Measurements from ENCODE around the gene USP53. TPM values are rescaled to one million over a fixed set of nuclear protein-coding genes. Genes with fewer than 3 reads are reported as not detected.

The USP53 gene
- 9.9 and 10.4 TPM in 2 replicates for total RNA-seq

DNA sequence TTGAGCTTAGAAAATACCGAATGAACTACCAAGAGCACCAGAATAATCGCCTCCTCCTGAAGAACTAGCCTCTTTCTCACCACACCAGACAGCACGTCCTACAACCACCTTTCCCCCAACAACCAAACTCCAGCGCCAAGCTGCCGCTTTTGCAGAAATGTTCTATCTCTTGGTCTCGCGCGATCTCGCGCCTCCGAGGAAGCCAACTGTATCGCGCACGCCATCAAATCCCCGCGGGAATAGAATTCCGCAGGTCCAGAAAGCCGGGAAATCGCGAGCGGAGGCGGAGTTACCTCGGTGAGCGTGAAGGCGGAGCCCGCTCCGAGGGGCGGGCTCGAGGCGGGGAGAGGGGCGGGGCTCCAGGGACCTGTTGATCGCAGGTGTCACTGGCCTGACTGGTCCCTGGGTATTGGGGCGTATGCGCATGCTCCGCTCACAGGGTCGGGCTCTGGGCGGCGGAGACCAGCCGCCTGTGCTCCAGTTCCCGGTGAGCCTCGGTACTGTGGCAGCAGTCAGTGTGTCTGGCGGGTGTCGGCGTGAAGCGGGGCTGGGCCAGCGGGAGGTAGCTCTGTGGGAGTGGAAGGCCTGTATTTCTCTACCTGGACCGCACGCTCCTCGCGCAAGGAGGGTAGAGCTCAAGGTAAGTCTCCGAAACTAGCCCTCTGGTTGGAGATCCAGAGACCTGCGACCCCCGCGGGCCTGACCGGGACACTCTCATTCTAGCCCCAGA is at the start of gene USP53:
Gene USP53 (plus strand): TSS at position 480 of the 730 bp plus-strand sequence. CDS start 27,047 bp downstream, outside the sequence.

DNA sequence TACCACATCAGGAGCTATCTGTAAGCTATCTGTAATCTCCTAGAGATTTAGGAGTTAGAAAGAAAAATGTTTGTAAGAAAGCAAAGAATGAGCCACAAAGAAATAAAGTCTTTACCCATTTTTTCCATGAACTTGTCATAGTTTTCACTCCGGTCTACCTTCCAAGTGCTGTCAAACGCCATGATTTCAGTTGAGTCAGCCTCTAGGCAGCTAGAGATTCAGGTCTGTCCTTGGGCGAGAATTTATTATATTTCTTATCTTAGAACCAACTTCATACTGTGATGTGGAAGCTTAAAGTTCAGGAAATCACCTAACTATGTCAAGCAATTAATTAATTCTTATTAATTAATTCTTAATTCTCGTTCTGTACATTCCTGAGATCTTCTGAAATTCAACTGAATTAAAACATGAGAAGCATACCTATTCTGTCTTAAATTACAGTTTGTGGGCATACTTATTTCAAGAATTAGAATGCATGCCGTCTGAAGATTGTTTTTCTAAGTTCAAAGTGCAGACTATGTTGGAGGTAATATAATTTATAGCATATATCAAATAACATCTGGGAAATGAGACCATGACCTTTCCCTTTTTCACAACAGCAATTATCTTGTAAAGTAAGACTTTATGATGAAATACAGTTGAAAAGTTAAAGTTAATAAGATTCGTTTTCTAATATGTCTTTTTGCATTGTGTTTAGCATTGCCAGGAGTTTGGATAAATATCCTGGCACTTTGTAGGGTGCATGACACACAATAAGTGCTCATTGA is 109.6 kb downstream of the USP53 start, which contains the start of gene FABP2:
Gene FABP2 (minus strand): TSS at position 218 of the 767 bp plus-strand sequence. CDS start 36 bp downstream, at position 182.

Other genes starting within 250 kb of the USP53 start
- under 0.01 TPM in 1 of 2 replicates, not detected in the other for gene MYOZ2, start 76.9 kb upstream of the USP53 start, total RNA-seq
- not detected in 2 replicates for gene FABP2, start 109.4 kb downstream of the USP53 start, total RNA-seq

Data from bronchial smooth muscle cell (primary cell).